HG02852 (cell line): ENCODE measurements around the gene TBL3.
"Not testable (repeated sequence)": the region's sequence is repeated elsewhere in the genome, so short reads cannot be mapped to it uniquely, and the experiment has no call there.

Source experiments
- ATAC-seq: cut with Tn5 transposase; IDR thresholded peaks from one replicate; pipeline ENCODE4 v1.9.1; 2021; ENCODE audit warnings: mild to moderate bottlenecking, moderate library complexity; ENCODE audit not compliant: unreplicated experiment

The TBL3 gene

GRCh38 chr16:1971796-1972489 is at the start of gene TBL3:
TBL3 (plus strand) TSS chr16:1972053; CDS start chr16:1972165, 112 bp downstream.
- peak; percentile 77 for ATAC-seq

DNA sequence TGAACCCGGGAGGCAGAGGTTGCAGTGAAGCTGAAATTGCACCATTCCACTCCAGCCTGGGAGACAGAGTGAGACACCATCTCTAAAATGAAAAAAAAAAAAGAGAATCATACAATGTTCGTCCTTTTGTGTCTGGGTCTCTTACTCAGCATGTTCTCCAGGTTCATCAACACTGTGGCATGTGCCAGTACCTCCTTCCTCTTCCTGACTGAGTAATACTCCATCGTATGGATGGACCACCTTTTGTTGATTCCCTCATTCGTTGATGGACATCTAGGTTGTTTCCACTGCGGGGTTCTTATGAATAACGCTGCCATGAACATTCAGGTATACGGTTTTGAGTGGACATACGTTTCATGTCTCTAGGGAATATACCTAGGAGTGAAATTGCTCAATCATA is 49.5 kb upstream of the TBL3 start:
- no peak for ATAC-seq

DNA sequence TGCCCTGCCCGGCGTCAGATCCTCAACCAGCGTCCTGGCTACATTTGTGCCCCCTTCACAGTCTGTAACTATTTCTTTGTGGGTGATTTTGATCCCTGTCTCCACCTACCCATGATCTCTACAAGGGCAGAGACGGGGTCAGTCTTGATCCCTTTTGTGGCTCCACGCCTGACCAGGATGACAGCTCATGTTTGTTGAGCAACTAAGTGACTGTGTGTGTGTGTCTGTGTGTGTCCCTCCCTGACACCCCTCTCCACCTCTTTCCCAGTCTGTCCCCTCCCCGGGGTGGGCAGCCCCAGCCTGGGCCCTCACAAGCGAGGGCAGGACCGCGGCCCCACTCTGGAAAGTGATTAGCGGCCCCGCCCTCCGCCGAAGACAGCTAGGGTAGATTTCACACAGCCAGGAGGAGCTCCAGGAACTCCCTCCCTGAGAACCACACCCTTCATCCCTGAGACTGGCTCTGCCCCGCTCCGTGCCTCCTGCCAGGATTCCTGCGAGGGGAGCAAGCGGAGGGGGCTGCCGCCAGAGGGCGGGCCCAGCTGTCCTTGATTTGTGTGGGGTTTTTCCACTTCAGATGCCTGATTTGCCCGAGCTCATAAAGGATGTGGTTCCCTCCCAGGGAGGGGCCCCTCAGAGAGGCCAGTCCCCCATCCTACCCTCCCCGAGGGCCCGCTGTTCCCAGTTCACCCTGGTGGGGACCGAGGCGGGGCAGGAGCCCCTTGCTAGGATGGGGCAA is 48.4 kb upstream of the TBL3 start:
- ATAC-seq, result no peak

- ATAC-seq, result no peak
Measured at GRCh38 chr16:1924095-1924494, 47.8 kb upstream of the TBL3 start.

DNA sequence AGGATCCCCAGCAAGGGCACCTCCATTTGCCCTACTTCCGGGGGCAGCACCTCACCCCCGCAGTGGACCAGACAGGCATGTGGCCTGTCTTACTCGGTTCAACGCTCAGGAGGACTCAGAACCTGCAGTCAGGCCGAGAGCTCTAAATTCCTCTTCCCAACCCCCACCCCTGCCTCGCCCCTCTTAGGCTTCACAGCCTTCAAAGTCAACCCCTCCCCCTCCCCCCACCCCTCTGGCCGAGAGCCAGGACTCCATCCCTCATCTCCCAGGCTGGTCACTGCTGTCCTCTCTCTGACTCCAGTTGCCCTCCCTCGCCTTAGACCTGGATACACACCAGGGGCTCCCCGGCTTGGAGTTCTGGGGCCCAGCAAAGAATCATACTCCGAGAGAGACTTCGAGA is 45.6 kb upstream of the TBL3 start:
- no peak for ATAC-seq

DNA sequence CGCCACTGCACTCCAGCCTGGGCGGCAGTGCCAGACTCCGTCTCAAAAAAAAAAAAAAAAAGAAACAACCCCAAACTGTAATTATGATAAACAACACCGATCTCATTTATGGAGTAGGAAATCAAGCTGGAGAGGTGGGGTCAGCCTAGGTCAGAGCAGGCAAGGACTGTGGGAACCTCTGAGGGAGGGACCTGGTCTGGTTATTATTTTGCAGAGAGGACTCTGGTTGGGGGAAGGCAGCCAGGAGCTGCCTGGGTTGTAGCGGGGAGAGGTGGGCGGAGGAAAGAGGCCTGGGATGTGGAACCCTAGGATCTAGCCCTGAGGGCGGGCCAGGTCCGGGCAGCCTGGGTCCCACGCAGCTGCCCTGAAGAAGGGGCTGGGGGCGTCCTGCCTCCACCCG is 42.7 kb upstream of the TBL3 start:
- peak; percentile 9 for ATAC-seq

- ATAC-seq, result peak; percentile 87
Measured at GRCh38 chr16:1929578-1930337, 42.1 kb upstream of the TBL3 start.

DNA sequence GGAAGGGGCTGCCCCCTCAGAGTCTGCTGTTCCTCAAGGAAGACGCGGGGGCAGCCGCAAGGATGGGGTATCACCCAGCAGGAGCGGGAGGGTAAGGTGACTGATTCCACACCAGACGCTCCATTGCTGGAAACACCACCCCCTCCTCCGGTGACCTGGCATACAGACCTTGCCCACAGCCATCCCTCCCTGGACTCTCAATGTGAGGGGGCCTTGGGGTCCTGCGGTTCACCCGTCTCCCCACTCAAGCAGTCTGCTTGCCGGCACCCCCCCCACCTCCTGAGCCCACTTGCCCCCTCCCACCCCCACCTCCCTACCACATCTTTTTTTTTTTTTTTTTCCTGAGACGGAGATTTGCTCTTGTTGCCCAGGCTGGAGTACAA is 41.5 kb upstream of the TBL3 start:
- ATAC-seq, result no peak

GRCh38 chr16:1932050-1933028 is 39.5 kb upstream of the TBL3 start:
- ATAC-seq, result no peak

DNA sequence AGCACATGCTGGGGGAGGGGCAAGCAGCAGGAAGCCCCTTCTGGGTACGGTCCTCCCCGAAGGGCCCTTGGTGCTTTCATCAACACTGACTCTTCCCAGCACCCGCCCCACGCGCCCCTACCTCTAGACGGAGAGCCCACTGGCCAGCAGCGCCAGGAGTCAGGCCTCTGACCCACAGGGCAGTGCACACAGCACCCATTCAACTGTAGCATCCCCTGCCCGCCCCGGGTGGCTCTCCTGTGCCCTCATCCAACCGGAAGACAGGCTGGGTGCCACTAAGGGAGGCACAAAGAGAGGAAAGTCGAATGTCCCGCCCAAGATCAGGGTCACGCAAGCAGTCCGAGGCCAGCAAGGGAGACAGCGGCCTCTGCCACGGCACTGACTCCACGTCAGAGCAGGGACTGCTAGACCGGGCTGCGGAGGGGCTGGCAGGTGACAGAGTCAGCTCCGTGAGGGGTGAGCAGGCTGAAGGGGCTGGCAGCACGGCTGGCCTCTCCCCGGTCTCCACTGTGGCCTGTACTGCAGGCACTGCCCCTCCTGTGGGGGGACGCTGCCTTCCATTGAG is 38.7 kb upstream of the TBL3 start:
- no peak for ATAC-seq

DNA sequence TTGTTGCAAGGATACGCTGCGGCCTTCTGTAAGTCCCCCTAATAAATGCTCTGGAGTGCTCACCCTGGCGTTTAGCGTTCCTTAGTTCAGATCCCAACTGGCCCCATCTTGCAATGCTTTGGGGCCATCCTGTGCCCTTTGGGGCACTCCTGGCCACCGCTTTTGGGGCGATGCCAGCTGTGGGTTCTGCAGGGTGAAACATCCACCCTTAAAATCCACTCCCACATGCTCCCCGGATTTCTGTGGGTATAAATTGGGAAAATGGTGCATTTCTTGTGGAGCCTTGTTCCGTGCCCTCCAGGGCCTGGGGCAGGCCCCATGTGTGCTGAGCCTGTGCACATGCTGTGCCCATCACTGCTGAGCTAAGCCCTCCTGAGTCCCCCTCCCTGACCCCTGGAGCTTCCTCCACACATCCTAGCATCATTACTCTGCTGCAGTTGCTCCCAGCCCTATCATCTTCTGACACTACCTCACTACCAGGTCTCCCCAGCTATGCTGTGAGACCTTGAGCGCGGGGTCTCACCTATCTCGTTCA is 34.8 kb upstream of the TBL3 start:
- ATAC-seq, result no peak

DNA sequence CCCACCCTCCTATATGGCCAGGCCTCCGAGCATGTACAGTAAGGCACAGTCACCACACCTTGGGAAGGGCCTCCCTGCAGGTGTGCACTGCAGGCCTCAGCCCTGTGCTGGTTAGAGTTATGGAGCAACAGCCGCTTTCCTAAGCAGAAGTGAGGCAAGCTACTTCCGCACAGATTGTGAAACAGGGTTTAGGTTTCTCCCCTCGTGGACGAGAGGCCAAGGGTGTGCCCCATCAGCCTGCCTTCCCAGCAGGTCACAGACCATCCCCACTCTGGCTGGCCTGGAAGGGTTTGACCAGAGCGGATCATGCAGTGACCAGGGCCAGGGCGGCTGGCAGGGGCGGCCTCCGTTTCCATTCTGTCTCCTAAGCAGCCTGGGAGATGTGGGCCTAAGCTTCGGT is 33.5 kb upstream of the TBL3 start:
- no peak for ATAC-seq

GRCh38 chr16:1938910-1939309 is 32.9 kb upstream of the TBL3 start:
- no peak for ATAC-seq

GRCh38 chr16:1939833-1940232 is 32.0 kb upstream of the TBL3 start:
- ATAC-seq, result not testable (repeated sequence)

- no peak for ATAC-seq
Measured at GRCh38 chr16:1940273-1941161, 31.3 kb upstream of the TBL3 start.

- no peak for ATAC-seq
Measured at GRCh38 chr16:1941162-1942046, 30.4 kb upstream of the TBL3 start.

GRCh38 chr16:1942047-1942809 is 29.6 kb upstream of the TBL3 start:
- ATAC-seq, result no peak
